GM21423 (cell line): Measurements from ENCODE around the gene TVP23C.

Experiments used
- ATAC-seq: cut with Tn5 transposase; IDR thresholded peaks from one replicate; pipeline ENCODE4 v1.9.1; 2021; ENCODE audit warnings: mild to moderate bottlenecking, moderate library complexity; ENCODE audit not compliant: unreplicated experiment

TVP23C gene

DNA sequence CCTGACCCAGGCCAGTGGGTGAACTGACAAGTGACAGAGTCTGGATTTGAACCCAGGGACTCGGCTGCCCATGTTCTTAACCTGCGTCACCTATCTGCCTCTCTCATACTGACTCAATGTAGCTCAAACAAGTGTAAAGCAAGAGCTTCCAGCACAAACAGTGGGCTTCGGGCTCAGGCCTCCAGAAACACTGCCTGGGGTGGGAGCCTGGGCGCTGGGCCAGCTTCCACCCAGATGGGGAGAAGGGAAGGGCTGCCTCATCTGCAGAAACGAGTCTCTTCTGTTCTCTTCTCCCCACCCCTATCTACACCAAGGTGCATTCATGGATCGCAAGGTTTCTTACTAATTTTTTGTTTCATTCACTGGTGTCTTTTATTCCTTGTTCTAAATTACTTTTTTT lies 97.2 kb downstream of the TVP23C start:
- no peak for ATAC-seq

DNA sequence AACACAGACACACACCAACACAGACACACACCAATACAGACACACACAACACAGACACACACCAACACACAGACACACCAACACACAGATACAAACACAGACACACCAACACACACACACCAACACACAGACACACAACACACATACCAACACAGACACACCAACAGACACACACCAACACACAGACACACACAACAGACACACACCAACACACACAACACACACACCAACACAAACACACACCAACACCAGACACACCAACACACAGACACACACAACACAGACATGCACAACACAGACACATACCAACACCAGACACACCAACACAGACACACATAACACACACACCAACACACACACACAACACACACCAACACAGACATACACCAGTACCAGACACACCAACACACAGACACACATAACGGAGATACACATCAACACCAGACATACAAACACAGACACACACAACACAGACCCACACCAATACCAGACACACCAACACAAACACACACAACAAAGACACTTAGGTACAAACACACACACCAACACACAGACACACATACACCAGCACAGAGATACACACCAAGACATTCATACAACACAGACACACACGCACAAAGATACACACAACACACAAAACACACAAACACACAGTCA lies 98.1 kb downstream of the TVP23C start:
- ATAC-seq = no peak

DNA sequence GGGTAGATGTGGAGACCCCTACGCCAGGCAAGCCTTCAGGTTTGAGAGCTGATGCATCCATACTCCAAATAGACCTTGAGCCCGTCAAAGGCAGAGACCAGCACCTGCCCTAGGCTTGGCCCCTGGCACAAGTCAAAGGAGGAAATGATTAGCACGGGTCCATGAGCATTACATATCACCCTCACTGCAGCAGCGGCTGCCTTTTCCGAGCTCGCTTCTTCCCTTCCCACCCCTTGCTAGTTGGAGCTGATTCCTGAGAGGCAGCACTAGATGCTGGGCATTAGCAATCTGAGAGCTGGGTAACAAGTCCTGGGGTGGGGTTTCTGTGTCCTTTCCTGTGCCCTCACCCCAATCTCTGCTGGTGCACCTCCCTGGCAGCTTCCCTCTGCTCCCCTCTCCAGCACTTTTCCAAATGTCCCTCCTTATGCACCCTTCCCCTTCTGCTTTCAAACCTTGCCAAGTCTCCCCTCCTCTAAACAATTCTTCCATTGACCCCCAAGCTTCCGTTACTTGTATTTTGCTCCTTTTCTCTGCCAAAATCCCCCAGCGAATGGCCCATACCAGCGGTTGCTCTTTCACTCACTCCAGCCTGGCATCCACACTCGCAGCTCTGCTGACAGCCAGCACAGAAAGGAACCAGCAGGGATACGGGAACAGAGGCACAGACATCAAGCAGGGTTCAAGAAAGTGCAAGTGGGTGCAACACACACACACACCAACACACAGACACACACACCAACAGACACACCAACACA lies 98.9 kb downstream of the TVP23C start:
- ATAC-seq = no peak

DNA sequence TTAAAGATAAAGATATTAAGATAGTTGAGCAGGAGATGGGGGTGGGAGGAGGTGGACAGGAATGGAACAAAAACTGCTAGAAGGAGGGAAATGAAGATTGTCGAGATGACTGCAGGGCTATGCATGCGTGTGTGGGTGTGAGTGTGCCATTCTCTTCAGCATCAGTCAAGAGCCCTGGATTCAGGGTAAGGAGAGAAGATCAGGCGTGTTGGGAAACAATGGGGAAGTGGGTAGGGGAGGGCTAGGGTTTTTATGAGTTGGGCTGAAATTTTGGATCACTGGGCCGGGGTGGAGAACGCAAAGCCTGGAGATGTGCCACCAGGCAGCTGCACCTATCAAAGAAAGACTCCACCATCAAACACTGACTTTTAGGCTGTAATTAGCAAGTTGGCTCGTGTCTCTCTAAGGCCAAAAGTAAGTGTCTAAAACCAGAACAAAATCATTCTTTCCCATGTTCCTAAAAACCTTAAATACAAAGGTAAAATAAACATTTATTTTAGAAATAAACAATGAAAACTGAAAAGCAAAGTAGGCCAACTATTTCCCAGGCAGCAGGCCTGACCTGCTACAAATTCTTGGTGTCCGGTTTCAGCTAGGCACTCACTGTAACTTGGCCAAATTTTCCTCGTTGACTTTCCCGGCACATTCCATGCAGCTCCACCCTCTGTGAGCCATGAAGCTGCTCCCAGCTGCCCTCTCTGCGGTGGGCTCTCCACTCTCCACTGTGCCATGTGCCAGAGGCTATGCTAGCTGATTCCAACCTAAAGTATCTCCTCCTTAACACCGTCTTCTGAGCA lies 100.1 kb downstream of the TVP23C start:
- ATAC-seq = no peak

DNA sequence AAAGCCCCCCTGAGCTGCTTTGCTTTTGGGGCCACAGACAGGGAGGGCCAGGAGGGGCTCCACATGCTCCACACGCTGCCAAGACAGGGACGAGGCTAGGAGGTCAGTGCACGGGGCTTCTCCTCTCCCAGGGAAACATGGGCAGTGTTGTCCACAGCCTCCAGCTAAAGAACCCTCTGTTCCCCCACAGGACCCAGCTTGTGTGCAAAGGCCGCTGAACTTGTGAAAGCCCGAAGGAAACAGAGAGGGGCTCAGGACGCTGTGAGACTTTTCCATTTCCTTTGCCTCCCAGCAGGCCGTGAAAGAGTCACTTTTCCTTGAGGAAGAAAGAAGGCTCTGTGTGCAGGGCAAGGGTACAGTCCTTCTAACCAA lies 105.6 kb downstream of the TVP23C start:
- no peak for ATAC-seq

DNA sequence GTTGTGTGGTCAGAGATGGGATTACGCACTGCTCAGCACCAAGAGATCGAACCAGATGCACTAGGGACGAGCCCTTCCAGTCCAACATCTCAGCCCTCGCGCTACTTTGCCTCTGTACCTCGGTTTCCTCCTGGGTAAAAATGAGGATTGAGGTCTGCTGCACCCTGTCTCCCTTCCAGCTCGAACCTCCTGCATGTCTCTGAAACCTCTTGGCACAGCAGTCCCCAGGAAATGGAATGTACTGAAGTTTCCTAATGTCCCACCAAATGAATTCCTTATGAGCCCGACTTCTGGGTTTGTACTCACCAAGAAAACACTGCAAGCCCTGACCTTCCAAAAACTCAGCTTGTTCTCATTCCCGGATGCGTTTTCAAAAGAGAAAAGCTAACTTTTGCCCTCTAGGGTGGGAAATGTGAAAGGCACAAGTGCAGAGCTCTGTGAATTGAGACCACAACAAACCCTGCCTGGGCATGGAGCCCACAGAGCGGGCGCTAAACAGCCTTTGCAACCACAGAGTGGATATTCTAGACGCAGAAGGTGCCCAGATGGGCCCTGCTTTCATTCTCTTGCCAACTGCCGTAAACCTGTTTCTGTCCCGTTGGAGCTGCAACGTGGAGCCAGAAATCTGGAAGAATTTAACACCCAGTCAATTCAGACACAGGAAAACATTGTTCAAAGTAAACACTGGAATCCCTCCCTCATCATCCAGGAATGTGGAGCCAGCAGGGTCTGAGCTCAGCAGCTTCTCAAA lies 106.1 kb downstream of the TVP23C start:
- no peak for ATAC-seq

DNA sequence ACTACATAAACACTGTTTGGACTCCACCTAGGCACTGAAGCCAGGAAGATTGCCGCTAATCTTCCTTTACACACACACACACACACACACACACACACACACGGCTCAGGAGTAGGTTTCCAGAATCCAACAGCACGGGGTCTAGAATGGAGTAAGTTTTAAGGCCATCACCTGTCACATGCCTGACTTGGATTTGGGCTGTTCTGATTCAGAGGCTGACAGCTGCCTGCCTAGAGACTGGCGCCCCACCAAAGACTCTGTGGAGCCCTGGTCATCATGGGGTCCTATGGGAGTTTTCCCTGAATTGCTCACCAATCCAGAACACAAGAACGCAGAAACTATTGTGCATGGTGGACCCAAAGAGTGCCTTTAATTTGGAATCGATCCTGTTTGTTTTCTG lies 106.8 kb downstream of the TVP23C start:
- no peak for ATAC-seq

DNA sequence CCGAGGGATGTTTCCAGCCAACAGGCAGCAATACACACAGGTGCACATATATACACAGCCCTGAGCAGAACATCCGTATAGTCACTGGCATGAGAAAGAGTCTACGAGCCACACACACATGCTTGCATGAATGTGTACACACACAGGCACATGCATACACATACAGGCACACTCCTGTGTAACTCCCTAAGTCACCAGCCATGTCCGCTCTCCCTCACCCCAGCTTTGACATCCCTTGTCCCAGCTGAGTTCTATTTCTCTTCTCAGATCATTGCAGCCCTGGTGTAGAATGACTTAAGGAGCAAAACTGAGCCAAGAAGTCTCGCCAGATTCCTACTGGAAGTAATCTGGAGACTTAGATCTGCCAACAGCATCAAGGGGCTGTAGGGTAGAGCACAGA lies 108.9 kb downstream of the TVP23C start:
- ATAC-seq = no peak

DNA sequence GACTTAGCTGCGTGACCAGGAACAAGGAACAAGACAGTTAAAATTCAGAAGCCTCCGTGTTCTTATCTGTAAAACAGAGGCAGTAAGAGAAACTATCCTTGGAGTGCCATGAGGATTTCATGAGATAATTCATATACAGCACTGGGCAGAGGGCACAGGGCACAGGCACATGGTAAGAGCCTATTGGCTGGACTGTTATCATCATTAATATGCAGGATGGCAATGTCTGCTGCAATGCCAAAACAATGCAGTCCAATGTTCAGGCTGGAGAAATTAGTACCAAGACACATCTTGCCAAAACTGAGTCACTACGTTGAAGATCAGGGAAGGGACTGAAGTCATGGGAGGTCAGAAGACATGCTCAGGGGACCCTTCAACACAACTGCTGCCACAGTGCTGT lies 109.5 kb downstream of the TVP23C start:
- ATAC-seq = no peak

DNA sequence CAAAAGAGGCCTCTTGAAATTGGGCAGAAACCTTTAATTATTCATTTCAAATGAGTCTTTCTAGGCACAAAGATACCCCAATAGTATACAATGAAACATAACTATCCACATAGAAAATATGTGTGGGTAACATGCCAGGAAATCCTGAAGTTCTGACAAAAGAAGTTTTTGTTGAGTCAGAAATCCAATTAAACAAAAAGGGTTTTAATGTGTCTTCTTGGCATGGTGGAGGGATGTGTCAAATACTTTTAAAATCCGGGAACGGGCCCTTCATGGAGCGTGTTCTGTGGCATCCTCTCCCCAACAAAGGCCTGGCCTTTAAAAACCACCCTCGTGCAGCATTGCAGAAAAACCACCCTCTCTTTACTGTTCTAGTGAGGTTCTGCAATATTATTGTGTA lies 110.0 kb downstream of the TVP23C start:
- ATAC-seq = no peak

DNA sequence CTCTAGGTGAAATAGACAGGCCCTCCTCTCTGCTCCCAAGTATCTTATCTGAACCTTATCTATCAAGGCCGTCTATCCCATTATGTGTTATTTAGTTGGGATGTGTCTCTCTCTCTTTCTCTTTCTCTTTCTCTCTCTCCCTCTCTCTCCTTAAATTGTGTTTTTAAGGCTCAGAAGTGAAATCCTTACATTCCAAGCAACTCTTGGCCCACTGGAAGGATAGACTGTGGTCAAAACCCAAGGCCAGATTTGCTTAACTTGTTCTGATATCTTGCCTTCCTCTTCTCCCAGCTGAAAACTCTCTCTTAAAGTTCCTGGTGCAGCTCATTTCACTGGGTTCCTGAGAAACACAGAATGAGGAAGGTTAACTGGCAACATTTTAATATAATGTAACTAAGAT lies 110.5 kb downstream of the TVP23C start:
- ATAC-seq = no peak
